Colonic mucosa (tissue), 4 donors: Measurements from ENCODE around the gene F8. TPM values are rescaled to one million over a fixed set of nuclear protein-coding genes. Genes with fewer than 3 reads are reported as not detected.

Source experiments
- DNase-seq: peaks from one replicate; pipeline ENCODE4 v3.0.0-alpha.2; 2020
- H3K27ac ChIP-seq: fragments of 200-600 bp; one replicate; pipeline ENCODE4 v1.8.0; 2021
- H3K27me3 ChIP-seq: fragments of 200-600 bp; one replicate; pipeline ENCODE4 v1.8.0; 2021
- H3K36me3 ChIP-seq: fragments of 200-600 bp; one replicate; pipeline ENCODE4 v1.8.0; 2021
- H3K4me1 ChIP-seq: fragments of 200-600 bp; one replicate; pipeline ENCODE4 v1.8.0; 2021; ENCODE audit warnings: mild to moderate bottlenecking
- H3K4me3 ChIP-seq: fragments of 200-600 bp; one replicate; pipeline ENCODE4 v1.8.0; 2021
- H3K9ac ChIP-seq, 2 donors: one replicate each; pipeline ENCODE4 v1.7.0; 2013; ENCODE audit warnings: control low read depth in 2 of 2, low read depth in 2 of 2, low read length in 2 of 2
- H3K9me3 ChIP-seq: fragments of 200-600 bp; one replicate; pipeline ENCODE4 v1.8.0; 2021
- intact Hi-C: fragments of 100-400 bp; cut with DNase I; formaldehyde crosslinking; loops from one replicate; pipeline ENCODE4 v1.14.1; 2022
- total RNA-seq, 2 donors: library from RNA; stranded (reverse); fragmentation: NEBNext Ultra II Directional in 1 of 2; extraction: Animal tissue kit (Norgen Biotek cat#: 25700) in 1 of 2; gene quantifications; one replicate each; pipeline ENCODE4 v1.2.1, GENCODE V29; 2021
- TF ChIP-seq, protein P1 (sequence below): fragments of 200-600 bp; IDR thresholded peaks from one replicate; pipeline ENCODE4 v1.8.0; 2022; ENCODE audit warnings: antibody characterized with exemption, mild to moderate bottlenecking
- donor health status: healthy.
- donor health status: DM: no; HTN: no; CAD: no.
- donor health status: DM: no; HTN: no; CAD: no.

The F8 gene
- total RNA-seq, result 1 to 10 TPM; 2.3 to 3.5 TPM

DNA sequence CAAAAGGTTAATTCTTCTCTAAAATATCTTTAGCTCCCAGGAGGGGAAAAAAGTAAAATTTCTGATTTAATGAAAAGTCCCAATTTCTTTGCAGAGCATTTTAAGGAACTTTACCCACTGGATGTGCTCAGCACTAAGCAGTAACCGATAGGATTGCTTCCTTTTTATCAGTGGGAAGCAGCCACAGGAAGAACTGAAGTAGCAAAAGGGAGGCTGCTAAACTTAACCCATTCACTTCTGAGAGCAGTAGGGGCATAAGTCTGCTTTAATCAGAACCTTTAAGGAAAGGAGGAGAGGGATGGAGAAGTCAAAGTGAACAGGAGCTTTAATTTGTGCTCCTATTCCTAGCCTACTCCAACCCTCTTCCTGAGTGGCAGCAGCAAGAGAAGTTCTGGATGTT is at the start of gene F8:
Gene F8 (minus strand): TSS at position 139 of the 400 bp plus-strand sequence. CDS start 171 bp downstream, outside the sequence.
- Histone ChIP-seq H3K4me1 (no peaks in the 10 kb centered on the region), H3K9me3 (no peaks in the 10 kb centered on the region), H3K27me3 (no peaks in the 10 kb centered on the region), H3K36me3 (no peaks in the 10 kb centered on the region), H3K27ac (no peak within 1 kb of the TSS), H3K4me3 (no peak within 1 kb of the TSS), H3K9ac (no peak within 1 kb of the TSS)
- intact Hi-C loops, result no loop called here
- DNase-seq, result no peak
- TF ChIP-seq, protein P1, sequence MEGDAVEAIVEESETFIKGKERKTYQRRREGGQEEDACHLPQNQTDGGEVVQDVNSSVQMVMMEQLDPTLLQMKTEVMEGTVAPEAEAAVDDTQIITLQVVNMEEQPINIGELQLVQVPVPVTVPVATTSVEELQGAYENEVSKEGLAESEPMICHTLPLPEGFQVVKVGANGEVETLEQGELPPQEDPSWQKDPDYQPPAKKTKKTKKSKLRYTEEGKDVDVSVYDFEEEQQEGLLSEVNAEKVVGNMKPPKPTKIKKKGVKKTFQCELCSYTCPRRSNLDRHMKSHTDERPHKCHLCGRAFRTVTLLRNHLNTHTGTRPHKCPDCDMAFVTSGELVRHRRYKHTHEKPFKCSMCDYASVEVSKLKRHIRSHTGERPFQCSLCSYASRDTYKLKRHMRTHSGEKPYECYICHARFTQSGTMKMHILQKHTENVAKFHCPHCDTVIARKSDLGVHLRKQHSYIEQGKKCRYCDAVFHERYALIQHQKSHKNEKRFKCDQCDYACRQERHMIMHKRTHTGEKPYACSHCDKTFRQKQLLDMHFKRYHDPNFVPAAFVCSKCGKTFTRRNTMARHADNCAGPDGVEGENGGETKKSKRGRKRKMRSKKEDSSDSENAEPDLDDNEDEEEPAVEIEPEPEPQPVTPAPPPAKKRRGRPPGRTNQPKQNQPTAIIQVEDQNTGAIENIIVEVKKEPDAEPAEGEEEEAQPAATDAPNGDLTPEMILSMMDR, result no peak

DNA sequence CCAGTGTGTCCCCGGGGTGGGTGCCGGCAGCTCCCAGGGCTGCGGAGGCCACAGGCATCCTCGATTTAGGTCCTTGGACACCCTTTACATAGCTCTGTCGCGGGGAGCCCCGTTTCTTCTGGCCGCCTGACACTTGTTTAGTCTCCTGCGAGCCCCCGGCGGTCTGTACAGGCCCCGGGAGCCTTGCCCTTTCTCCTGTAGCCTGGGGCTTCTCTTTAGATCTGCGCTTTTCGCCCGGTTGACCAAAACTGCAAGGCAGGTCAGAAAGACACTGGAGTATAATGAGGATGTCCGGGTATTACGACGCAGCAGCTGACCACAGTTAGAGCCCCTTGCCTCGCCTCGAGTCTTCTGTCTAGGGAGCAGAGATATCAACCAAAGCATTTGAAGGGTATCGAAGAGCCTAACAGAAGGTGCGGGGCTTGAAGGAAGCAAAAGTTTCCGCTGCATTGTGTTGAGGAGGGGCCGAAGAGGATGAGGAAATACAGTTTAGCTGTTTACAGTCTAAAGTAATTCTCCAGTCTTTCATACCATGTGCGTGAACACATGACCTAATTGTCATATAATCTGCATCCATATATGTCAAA is 49.3 kb upstream of the F8 start:
- Histone ChIP-seq H3K4me1 (no peaks in the 10 kb centered on the region), H3K36me3 (no peaks in the 10 kb centered on the region), H3K9ac (peak overlapping the region; percentile 75 to 84), H3K4me3 (peak overlapping the region; percentile 53), H3K9me3 (no peaks in the 10 kb centered on the region), H3K27ac (peak overlapping the region; percentile 78), H3K27me3 (no peaks in the 10 kb centered on the region)
- intact Hi-C loops, result no loop called here
- TF ChIP-seq, protein P1, result no peak
- DNase-seq, result peak; percentile 33

DNA sequence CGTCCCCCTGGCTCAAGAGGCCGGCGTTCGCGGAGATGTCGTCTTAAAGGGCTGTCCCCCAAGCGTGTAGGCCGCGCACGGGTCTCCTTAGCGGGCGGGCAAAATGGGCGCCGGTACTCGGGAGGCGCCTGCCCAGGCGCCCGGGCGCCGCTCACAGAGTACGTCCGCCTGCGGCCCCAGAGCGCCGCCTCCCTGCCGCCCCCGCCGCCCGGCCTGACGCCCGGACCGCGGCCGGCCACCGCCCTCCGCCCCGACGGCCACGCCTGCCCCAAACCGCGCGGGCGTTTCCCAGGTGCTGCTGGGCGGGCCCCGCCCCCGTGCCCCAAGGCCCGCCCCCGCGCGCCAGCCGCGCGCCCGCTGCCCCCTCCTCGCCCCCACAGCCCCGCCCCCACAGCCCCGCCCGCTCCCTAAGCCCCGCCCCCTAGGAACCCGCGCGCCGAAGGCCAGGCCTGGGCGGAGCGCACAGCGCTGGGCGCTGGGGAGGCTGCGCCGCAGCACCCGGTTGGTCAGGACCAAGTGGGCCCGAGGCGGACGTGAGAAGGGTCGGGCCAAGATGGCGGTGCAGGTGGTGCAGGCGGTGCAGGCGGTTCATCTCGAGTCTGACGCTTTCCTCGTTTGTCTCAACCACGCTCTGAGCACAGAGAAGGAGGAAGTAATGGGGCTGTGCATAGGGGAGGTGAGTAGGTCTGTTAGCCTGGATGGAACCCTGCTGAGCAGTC is 48.6 kb upstream of the F8 start, which contains the start of the genes BRCC3, CMC4 and MTCP1:
Gene BRCC3 (plus strand): TSS at position 534 of the 719 bp plus-strand sequence. CDS start 20 bp downstream, at position 554.
Gene CMC4 (minus strand): TSS at position 162 of the 719 bp plus-strand sequence. CDS start 7,113 bp downstream, outside the sequence.
Gene MTCP1 (minus strand): TSS at position 162 of the 719 bp plus-strand sequence. CDS start 5,126 bp downstream, outside the sequence.
- TF ChIP-seq, protein P1, result no peak
- intact Hi-C loops, result no loop called here

DNA sequence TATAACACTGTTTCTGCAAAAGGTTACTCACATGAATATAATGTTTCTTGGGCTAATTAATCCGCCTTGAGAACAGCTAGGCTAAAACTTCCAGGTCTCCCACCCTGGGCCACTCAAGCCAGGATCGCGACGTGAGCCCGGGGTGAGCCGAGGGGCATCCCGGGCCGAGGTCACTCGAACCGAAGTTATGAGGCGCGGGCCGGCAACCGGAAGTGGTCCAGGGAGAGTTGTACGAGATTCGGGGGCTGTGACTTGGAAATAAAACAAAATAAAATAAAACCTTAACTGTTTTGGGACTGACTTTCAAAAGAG is 48.1 kb upstream of the F8 start:
- Histone ChIP-seq H3K27ac (peak overlapping the region; percentile 71), H3K4me1 (no peaks in the 10 kb centered on the region), H3K9me3 (no peaks in the 10 kb centered on the region), H3K4me3 (peak overlapping the region; percentile 46), H3K9ac (peak overlapping the region; percentile 52 to 69), H3K27me3 (no peaks in the 10 kb centered on the region), H3K36me3 (no peaks in the 10 kb centered on the region)
- intact Hi-C loops, result no loop called here
- TF ChIP-seq, protein P1, result no peak
- DNase-seq, result peak; percentile 29

More for the DNA sequence above, 48.6 kb upstream of the F8 start, which contains the start of the genes BRCC3, CMC4 and MTCP1:
- DNase-seq, result peak; percentile 83
- Histone ChIP-seq H3K36me3 (no peaks in the 10 kb centered on the region), H3K4me1 (no peaks in the 10 kb centered on the region), H3K4me3 (peak within 1 kb of the TSS; percentile 53), H3K27me3 (no peaks in the 10 kb centered on the region), H3K9me3 (no peaks in the 10 kb centered on the region), H3K9ac (peak within 1 kb of the TSS; percentile 75 to 84), H3K27ac (peak within 1 kb of the TSS; percentile 78)

DNA sequence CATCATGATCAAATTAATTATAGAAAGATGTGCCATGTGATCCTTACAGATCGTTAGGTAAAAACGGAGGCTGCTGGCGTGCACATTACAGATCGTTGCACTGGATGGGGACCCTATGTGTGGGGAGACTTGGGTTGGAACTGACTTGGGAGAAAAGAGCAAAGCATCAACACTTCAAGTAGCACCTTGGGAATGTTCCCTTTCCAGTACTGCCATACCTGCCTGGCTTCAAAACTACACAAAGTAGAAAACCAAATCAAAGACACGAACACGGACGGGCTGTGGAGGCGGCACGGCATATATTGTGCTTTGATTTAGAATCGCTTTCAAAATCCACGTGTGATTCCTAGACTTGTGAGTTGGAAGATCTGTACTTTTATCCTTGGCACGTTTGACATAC is 47.5 kb upstream of the F8 start:
- H3K27me3 ChIP-seq, result no peaks in the 10 kb centered on the region
- H3K9ac ChIP-seq, result peak overlapping the region in 1 of 2 donors; percentile 69
- H3K4me1 ChIP-seq, result no peaks in the 10 kb centered on the region
- peak overlapping the region; percentile 46 for H3K4me3 ChIP-seq
- intact Hi-C loops, result no loop called here
- H3K27ac ChIP-seq, result no peak overlapping the region
- no peaks in the 10 kb centered on the region for H3K9me3 ChIP-seq
- no peaks in the 10 kb centered on the region for H3K36me3 ChIP-seq
- no peak for DNase-seq
- TF ChIP-seq, protein P1, result no peak
